NCI-H1930 (cell line): Measurements from ENCODE around the gene NRIP1.
"Not testable (repeated sequence)": the region's sequence is repeated elsewhere in the genome, so short reads cannot be mapped to it uniquely, and the experiment has no call there.

ENCODE experiments used
- DNase-seq, 2 experiments: peaks; one replicate each; lab custom pipeline; 2025; lab: John Stamatoyannopoulos, UW

NRIP1 gene

DNA sequence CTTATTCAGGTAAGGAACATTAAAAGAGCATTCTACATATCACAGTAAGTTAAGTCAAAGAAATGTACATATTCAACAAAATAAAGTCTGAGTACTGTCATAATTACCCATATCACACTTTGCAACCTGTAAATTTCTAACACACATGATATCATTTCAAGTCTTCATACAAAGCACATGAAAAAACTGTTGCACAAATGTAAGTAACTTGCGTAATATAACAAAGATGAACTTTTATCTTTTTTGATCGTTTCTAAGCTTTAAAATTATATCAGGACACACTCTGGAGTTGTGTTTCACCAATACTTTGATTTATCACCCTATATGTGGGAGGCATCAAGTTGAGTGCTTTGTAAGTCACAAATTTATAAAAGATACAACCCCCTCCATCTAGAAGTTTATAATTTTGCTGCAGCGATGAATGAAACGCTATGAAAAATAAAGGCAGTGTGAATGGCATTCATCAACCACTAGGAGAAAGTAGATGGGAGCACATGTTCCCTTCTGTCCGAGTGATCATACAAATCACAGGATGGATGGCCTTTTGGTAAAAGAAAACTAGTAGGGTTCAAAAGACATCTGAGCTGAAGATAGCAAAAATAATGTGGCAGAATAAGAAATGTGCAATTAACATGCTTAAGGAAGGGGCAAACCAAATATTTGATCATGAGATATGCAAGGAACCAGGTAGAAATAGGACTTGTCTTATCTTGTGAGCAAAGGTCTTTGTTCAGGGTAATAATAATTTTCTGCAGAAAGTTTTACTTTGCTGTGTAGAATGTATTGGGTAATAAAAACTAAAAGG is 27.5 kb downstream of the NRIP1 start:
- DNase-seq: no peak

DNA sequence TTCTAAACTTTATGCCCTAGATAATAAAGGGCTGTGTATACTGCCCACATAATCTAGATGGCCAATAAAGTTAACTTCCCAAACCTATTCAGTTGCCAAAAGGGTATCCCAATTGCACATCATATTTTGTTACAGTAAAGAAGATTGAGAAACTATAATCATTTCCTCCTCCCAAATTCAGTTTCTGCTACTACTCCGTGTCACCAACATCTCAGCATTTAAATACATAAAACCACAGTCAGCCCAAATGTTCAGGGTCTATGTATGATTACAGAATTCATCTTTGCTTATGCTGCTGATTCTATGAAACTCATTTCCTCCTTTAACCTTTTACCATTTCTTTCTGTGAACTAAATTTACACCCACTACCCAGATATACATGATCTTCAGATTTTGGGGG is 28.6 kb downstream of the NRIP1 start:
- DNase-seq: no peak

DNA sequence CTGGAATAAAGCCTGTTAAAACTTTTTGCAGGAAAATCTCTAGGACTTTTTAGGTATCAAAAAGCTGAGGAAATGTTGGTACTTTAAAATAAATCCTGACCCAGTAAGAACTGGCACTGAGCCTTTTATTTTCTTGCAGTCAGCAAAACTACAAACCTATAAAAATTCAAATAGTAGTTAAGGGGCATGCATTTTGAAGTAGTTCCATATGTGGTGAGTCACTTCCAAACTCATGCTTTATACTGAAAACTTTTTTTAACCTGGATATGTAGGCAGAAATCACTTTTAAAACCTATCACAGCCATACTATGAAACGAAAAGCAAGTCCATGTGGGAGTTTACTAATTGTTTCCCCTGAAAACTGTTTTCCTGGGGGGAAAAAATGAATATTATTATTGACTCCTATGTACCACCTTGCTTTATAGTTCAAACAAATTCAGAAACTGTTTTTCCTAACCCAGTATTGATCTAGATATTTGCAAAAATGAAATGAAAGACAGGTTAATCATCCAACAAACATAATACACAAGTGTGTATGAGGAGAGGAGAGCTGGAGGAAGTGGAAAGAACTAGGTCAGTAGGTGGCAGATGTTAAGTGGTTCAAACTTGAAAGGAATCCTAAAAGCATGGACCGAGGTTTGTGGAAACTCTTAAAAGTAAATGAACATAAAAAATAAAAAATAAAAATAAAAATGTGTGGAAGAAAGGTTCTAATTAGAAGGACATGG is 30.5 kb downstream of the NRIP1 start:
- DNase-seq: no peak

DNA sequence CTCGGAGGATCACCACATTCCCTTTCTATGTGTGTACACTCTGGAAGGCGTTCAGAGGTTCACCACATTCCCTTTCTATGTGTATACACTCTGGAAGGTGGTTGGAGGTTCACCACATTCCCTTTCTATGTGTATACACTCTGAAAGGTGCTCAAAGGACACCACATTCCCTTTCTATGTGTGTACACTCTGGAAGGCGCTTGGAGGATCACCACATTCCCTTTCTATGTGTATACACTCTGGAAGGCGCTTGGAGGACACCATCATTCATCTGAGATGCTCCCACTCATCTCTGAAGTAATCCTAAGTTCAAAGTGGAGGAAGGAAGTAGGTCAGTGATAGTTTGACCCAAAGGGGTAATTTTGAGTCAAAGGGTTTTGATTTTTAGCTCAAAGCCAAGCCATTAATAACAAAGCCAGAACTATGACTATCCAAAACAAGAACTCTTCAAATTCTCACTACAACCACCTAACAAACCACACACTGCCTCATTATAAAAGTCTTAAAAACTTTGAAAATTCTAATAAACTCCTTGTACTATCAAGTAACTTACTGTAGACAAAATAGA is 32.9 kb downstream of the NRIP1 start:
- DNase-seq: no peak

DNA sequence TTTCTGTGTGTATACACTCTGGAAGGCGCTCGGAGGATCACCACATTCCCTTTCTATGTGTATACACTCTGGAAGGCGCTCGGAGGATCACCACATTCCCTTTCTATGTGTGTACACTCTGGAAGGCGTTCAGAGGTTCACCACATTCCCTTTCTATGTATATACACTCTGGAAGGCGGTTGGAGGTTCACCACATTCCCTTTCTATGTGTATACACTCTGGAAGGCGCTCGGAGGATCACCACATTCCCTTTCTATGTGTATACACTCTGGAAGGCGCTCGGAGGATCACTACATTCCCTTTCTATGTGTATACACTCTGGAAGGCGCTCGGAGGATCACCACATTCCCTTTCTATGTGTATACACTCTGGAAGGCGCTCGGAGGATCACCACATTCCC is 33.4 kb downstream of the NRIP1 start:
- not testable (repeated sequence) for DNase-seq

DNA sequence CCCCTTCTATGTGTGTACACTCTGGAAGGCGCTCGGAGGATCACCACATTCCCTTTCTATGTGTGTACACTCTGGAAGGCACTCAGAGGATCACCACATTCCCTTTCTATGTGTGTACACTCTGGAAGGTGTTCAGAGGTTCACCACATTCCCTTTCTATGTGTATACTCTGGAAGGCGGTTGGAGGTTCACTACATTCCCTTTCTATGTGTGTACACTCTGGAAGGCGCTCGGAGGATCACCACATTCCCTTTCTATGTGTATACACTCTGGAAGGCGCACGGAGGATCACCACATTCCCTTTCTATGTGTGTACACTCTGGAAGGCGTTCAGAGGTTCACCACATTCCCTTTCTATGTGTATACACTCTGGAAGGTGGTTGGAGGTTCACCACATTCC is 33.9 kb downstream of the NRIP1 start:
- not testable (repeated sequence) for DNase-seq

DNA sequence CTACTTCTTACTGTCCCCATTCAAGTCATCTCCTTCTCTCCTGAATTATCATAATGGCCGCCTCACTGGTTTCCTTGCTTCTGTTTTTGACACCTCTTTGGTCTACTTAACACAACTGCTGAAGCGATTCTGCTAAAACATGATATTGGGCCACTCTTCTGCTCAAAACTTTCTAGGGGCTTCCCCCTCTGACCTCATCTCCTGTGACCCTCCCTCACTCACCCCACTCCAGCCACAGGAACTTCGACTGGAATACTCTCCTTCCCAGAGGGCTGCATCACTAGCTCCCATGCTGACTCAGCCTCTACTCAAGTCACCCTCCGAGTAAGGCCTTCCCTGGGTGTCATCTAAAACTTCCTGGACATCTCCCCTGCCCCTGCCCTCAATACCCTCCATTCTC is 35.7 kb downstream of the NRIP1 start:
- no peak for DNase-seq

DNA sequence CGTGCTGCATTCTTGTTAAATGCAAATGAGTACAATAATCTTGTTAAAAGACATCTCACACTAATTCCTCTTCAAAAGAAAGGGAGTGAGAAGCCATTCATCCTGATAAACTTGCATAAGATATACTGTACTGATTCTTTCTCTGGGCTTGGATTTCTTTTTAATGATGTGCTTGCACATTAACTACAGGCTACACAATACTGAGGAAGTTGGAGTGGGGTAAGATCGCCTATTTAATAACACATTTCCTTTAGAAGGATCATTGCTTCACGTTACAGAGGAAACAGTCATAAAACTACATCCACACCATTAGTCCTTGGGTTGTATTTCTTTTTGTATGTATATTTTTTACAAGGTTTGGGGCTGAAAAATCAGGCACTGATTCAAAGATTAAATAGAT is 36.6 kb downstream of the NRIP1 start:
- no peak for DNase-seq

DNA sequence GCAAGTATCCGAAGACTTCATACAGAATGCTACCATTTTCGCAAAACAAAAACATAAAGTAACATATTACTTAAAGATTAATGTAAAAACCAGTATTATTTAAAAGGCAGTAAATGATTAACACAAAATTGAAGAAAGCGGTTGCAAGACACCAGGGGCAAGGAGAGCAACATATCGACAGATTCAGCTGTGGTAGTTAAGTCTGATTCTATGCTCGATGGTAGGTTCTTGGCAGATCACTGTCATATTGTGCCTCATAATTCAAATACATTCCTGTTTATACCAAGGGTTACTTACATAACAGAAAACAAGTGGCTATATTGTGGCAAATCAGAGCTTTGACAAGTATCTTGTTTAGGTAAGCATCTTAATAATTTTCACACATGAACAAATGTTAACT is 37.7 kb downstream of the NRIP1 start:
- no peak for DNase-seq

DNA sequence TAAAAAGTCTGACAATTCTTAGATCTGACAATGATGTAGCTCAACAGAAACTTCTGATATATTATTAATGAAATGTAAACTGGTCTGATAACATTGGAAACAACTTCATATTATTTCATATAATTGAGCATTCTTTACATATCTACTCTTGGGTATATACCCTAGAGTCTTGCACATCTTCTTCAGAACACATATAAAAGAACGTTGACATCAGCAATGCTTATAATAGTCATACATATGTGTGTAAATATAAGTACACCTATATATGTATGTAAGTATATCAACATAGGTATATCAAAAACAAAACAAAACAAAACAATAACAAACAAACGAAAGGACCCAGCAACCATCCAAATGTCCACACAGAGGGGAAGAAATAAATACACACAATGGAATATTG is 38.4 kb downstream of the NRIP1 start:
- no peak for DNase-seq

DNA sequence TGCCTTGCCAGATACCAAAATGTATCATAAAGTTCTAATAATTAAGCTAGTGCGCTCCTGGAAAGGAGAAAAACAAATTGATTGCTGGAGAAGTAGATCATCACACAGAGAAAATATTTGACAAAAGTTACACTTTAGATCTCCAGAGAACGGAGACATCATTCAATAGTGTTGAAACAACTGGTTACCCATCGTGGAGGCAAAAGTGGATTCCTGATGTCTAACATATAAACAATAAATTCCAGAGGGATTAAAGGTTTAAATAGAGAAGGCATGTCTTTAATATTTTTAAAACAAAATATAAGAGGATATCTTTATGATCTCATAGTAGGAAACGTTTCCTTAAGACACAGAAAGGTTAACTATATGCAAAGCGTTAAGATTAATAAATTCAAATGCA is 41.0 kb downstream of the NRIP1 start:
- no peak for DNase-seq

DNA sequence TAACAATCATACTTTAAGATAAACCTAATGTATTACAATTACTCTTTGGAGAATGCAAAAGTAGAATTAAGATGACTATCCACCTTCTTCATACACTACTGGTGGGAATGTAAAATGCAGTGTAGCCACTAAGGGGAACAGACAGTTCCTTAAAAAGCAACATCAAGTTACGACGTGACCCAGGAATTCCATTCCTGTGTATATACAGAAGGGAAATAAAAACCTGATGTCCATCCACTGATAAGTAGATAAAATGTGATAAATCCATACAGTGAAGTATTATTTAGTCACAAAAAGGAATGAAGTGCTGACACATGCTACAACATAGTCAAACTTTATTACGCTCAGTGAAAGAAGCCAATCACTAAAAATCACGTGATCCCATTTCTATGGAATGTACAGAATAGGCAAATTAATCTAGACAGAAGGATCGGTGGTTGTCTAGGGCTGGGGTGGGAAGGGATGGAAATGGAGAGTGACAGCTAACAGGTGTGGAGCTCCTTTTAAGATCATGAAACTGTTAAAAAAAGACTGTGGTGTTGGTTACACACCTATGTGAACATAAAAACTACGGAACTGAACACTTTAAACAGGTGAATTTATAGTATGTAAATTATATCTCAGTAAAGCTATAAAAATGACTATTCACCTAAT is 42.1 kb downstream of the NRIP1 start:
- no peak for DNase-seq

DNA sequence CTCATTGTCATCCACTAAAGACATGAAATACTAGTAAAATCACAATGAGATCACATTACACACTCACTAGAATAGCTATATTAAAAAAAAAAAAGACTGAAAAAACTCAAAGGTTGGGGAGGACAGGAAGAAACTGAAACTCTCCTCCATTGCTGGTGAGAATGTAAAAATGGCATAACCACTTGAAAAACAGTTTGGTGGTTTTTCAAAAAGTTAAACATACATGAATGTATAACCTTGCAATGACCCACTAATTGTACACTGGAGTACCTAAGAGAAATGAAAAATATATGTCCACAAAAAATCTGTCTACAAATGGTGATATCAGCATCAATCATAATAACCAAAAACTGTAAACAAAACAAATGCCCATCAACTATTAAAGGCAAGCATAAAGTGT is 44.0 kb downstream of the NRIP1 start:
- no peak for DNase-seq

DNA sequence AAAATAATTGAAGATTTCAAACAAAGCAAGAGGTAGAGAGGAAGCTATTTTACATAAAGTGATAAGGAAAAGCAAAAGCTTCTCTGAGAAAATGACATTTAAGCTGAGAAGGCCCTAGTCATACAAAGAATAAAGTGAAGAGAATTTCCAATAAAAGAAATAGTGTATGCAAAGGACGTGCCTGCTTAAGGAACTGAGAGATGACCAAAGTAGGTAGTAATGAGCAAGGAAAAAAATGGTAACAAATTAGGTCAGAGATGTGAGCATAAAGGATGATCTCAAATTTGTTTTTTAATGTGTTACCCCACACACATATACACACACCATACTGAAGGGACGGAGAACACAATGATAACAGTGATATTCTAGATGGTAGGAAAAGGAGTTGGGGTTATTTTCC is 46.4 kb downstream of the NRIP1 start:
- no peak for DNase-seq

DNA sequence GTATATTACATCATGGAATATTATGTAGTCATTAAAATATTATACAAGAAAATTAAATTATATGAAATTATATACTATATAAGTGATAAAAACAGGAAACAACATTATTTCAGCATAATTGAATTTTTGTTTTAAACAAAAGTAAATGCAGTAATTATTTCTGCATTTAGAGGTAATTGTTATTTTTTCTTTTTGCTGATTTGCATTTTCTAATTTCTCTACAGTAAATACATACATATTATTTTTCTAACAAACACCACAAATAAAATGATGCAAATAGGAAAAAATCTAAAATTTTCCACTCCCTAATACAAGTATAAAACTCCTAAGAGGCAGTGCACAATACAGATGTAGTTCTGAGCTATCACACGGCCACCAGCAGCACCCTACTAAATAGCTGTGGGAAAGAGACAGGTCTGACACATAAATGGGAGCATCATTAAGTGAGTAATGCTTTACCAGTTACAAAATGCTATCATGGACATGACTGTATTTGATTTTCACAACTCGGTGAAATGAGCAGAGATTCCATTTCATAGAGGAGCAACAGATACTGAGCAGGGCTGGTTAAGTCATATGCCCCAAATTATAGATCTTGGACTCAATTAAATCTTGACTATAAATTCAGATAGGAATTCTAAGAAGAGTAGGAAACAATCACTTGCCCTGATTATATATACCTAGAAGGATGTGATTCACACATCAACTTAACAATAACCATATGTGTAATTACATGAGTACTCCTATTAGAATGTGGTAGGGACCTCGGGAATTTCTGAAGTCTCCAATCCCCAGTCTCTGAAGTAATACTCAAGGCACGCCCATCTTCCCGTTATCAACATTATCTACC is 49.0 kb downstream of the NRIP1 start:
- no peak for DNase-seq

DNA sequence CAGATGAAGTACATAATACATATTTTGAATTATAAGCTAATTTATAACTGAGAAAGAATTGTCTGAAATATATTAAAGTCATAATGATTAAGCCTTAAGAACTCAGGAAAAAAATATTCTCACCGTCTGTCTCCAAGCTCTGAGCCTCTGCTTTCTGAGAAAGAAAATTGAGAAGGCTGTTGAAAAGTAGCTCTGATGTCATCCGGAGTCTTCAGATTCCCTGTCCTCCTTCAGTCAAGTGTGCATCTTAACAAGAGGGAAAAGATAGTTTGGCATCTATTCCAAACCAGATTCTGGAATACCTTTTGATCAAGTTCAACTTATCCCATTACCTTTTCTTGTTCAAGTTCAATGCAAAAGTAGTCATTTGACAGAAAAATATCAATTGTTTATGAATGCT is 50.6 kb downstream of the NRIP1 start:
- no peak for DNase-seq

DNA sequence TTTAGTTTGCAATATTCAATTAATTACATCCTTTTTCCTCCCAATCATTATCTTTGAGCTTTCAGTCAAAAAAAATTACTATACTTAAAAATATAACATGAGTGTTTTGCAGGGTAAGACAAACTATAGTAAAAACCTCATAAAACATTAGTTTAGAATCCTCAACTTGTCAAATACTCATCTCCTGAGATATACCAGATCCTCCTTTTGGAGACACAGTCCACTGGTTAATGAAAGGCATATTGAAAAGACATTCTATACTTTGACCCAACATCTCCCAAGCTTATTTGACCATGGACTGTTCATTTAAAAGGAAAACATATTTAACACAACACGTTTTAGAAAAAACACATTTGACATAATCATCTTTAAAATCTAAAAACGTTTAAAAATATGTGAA is 52.8 kb downstream of the NRIP1 start:
- no peak for DNase-seq

DNA sequence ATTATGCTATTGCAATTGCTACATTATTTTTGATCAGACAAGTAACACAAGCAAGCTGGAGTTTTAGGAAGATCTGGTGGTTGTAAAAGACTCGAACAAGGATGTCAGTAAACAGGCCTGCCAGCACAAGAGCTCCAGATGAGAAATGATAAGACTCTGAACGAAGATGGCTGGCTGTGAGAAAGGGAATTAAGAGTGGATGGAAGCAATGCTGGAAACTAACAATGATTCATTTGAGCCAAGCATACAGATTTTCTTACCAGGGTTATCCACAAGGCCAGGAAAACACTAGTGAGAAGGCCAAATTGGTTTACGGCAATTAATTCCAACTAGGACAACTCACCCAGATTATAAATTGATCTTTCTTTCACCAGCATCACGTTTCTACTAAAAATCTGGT is 54.2 kb downstream of the NRIP1 start:
- no peak for DNase-seq

DNA sequence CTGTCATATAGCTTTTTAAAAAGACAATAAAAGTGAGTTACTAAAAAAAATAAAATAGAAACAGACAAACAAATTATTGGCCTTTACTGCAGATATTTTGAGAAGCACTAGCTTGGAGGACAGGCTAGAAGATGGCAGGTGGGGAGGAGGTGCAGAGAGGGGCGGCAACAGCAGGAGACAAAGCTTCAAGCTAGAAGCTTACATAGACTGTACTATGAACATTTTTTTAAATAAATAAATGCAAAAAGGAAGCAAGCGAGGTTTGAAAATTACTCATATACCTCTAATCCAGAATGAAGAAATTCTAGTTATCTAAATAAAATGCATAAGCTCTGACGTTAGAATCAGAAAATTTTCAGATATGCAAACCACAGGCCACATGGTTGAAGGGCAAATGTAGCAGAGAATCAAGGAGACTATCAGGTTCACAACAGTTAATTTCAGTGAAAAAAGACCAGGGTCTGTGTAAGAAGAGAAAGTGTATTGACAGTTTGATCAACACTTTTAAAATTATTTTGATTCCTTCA is 54.9 kb downstream of the NRIP1 start:
- no peak for DNase-seq

DNA sequence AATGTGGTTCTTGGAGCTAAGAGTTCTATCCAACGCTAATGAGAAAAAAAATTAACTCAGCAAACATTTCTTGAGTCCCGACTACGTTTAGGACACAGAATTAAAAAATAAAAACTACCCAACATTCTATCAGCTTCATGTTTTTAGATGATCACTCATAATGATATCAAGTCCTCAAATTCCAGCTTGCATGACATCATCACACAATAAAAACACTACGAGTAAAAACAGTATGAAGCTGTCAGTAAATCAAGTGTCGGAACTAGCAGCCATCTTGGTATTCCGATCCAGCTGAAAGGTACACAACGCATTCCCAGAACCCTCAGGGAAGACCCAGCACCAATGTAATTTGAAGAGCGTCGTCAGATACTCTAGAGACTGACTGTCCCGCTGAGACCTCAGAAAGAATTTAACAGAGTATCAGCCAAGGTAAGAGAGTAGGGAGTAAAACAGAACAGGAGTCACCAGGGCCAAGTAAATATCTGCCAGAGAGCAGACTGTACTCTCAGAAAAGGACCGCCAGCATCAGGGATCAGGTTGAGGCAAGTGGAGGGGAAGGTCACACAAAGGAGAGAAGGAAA is 57.0 kb downstream of the NRIP1 start:
- DNase-seq: no peak

DNA sequence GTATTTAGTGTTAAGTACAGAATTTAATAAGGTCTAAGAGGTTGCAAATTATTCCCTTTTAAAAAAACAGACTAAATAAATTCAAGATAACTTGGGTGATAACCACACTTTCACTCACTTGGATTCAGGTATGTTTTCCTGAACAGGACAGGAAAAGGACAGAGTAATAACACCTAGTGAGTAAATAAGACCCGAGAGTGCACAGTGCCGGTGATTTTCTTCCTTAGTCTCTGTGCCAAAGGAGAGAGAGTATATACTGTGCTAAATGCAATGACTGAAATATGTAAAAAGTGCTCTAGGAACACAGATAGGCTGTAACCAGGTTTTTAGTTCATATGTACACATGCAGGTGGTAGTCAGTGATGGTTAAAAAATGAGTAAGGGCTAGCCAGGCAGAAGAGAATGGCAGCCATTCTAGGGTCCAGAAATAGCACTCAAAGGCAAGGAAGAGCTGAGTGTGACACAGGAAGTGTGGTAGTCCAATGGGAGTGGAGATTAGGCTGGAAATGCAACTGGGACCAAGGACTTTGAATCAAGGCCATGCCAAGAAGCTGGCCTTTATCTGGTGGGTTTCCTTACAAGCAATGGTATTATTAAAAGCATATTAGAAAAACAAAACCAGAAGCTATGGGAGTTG is 58.1 kb downstream of the NRIP1 start:
- DNase-seq: no peak
